A549 (cell line): ENCODE data around the gene PIAS4.

ENCODE experiments used
- CBX8 ChIP-seq: fragments of 200-600 bp; sonication (generic); IDR thresholded peaks from 2 replicates; pipeline ENCODE4 v1.6.1; 2016
- KDM5A ChIP-seq: fragments of 200-600 bp; sonication (generic); IDR thresholded peaks from 2 replicates; pipeline ENCODE4 v1.6.1; 2016; ENCODE audit warnings: antibody characterized with exemption, mild to moderate bottlenecking
- RAD21 ChIP-seq, 2 experiments: fragments of >200 bp in 1 of 2; sonication (Bioruptor Twin) in 1 of 2; formaldehyde crosslinking in 1 of 2; IDR thresholded peaks in 1 of 2; conservative IDR thresholded peaks in 1 of 2; 2 replicates in 1 of 2; 3 replicates in 1 of 2; pipeline ENCODE4 v1.6.1; 2012 to 2018; ENCODE audit warnings: inconsistent platforms in 1 of 2
- TF ChIP-seq, protein P1 (sequence below): fragments of >200 bp; sonication (Bioruptor Twin); formaldehyde crosslinking; IDR thresholded peaks from 3 replicates; pipeline ENCODE4 v1.5.1; 2016

DNA sequence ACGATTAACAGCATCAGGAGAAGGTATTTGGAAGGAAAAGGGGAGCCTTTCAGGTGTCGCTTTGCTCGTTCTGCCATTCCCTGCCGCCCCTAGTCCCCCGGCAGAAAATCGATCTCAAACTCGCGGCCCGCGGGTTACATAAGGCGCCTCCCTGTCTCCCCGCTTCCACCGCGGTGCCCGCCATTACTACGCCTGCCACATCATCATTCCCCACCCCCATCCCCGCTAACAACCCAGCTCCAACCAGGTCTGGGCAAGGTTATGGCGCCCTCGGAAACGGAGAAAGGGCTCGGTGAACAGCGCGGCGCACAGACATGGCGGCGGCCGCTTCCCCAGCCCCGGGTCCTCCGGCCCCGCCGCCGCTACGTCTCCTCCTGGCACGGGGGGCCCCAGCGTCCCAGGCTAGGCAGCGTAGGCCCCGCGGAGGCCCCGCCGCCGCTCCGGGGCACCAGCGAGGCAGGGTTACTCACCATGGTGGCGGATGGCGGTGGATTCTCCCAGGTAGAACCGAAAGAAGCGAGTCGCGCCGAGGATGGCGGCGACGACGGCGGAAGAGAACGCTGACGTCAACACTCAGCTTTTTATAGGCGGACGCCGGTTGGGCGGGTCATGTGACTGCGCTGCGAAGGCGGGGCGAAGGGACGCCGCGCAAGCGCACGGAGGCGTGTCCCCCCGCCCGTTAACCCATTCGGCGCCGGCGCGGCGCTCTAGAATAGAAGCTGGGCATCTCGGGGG is 22.5 kb upstream of the PIAS4 start, which contains the start of gene EEF2:
- TF ChIP-seq RAD21 (conservative IDR thresholded peaks at IDR 0.05 in 1 of 2, IDR thresholded peaks at IDR 0.05 in 1 of 2) (no peak), KDM5A (no peak), CBX8 (no peak)
- TF ChIP-seq, protein P1, sequence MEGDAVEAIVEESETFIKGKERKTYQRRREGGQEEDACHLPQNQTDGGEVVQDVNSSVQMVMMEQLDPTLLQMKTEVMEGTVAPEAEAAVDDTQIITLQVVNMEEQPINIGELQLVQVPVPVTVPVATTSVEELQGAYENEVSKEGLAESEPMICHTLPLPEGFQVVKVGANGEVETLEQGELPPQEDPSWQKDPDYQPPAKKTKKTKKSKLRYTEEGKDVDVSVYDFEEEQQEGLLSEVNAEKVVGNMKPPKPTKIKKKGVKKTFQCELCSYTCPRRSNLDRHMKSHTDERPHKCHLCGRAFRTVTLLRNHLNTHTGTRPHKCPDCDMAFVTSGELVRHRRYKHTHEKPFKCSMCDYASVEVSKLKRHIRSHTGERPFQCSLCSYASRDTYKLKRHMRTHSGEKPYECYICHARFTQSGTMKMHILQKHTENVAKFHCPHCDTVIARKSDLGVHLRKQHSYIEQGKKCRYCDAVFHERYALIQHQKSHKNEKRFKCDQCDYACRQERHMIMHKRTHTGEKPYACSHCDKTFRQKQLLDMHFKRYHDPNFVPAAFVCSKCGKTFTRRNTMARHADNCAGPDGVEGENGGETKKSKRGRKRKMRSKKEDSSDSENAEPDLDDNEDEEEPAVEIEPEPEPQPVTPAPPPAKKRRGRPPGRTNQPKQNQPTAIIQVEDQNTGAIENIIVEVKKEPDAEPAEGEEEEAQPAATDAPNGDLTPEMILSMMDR = no peak
